OCI-LY1 (cell line): ENCODE data around the gene PTPRN2.

Source experiments
- H2AFZ ChIP-seq: fragments of 200-600 bp; sonication (generic), shearing (Covaris generic); 2 replicates; pipeline ENCODE4 v1.6.0; 2014; ENCODE audit warnings: antibody characterized with exemption, mild to moderate bottlenecking, low read length
- H3F3A ChIP-seq: fragments of 200-600 bp; sonication (generic), shearing (Covaris generic); 2 replicates; pipeline ENCODE4 v1.6.0; 2014; ENCODE audit warnings: mild to moderate bottlenecking, antibody characterized with exemption, low read length, moderate library complexity; ENCODE audit not compliant: insufficient read depth
- H3K27ac ChIP-seq: fragments of 200-600 bp; sonication (generic); 2 replicates; pipeline ENCODE4 v1.5.1; 2014; ENCODE audit warnings: low read length, mixed run types, mild to moderate bottlenecking, low read depth; ENCODE audit not compliant: poor library complexity, severe bottlenecking
- H3K27me3 ChIP-seq: fragments of 200-600 bp; sonication (generic); 2 replicates; pipeline ENCODE4 v1.6.0; 2014; ENCODE audit warnings: antibody characterized with exemption, mild to moderate bottlenecking, low read length, moderate library complexity; ENCODE audit not compliant: insufficient read depth
- H3K36me3 ChIP-seq: fragments of 200-600 bp; sonication (generic); 2 replicates; pipeline ENCODE4 v1.6.1; 2014; ENCODE audit warnings: mild to moderate bottlenecking, antibody characterized with exemption, low read length, moderate library complexity, mixed read lengths; ENCODE audit not compliant: insufficient read depth
- H3K4me1 ChIP-seq: fragments of 200-600 bp; sonication (generic); 2 replicates; pipeline ENCODE4 v1.5.1; 2014; ENCODE audit warnings: mild to moderate bottlenecking, low read length, moderate library complexity; ENCODE audit not compliant: insufficient read depth, severe bottlenecking
- H3K4me2 ChIP-seq: fragments of 200-600 bp; sonication (generic), shearing (Covaris generic); 2 replicates; pipeline ENCODE4 v1.6.1; 2014; ENCODE audit warnings: low read length
- H3K4me3 ChIP-seq: fragments of 200-600 bp; sonication (generic); 2 replicates; pipeline ENCODE4 v1.5.1; 2014; ENCODE audit warnings: low read length, low read depth, mild to moderate bottlenecking, mixed read lengths; ENCODE audit not compliant: poor library complexity, severe bottlenecking
- H3K79me2 ChIP-seq: fragments of 200-600 bp; shearing (Covaris generic); 2 replicates; pipeline ENCODE4 v1.6.1; 2016; ENCODE audit warnings: mixed run types, low read length, mixed read lengths; ENCODE audit not compliant: insufficient read depth
- H3K9ac ChIP-seq: fragments of 200-600 bp; sonication (generic), shearing (Covaris generic); 2 replicates; pipeline ENCODE4 v1.6.1; 2014; ENCODE audit warnings: mild to moderate bottlenecking, low read length, mixed read lengths
- H3K9me2 ChIP-seq: fragments of 200-600 bp; sonication (generic), shearing (Covaris generic); 2 replicates; pipeline ENCODE4 v1.6.1; 2014; ENCODE audit warnings: low read depth, mild to moderate bottlenecking, low read length, mixed read lengths
- H3K9me3 ChIP-seq: fragments of 200-600 bp; shearing (Covaris generic); 2 replicates; pipeline ENCODE4 v1.6.1; 2014; ENCODE audit warnings: low read length, mixed read lengths
- H4K20me1 ChIP-seq: fragments of 200-600 bp; sonication (generic), shearing (Covaris generic); 2 replicates; pipeline ENCODE4 v1.6.0; 2016; ENCODE audit warnings: mild to moderate bottlenecking, low read length; ENCODE audit not compliant: insufficient read depth
- EZH2 ChIP-seq: fragments of 200-600 bp; sonication (generic), shearing (Covaris generic); IDR thresholded peaks from 2 replicates; pipeline ENCODE4 v1.8.0; 2017; ENCODE audit warnings: borderline replicate concordance, mixed run types, mild to moderate bottlenecking, antibody characterized with exemption, low read length, moderate library complexity, mixed read lengths
- TF ChIP-seq, protein P1 (sequence below): fragments of 200-600 bp; sonication (generic), shearing (Covaris generic); IDR thresholded peaks from 2 replicates; pipeline ENCODE4 v1.5.1; 2017; ENCODE audit warnings: mild to moderate bottlenecking, antibody characterized with exemption, low read length, moderate library complexity, mixed read lengths

PTPRN2 gene

GRCh38 chr7:157552295-157552993 lies 1035.2 kb downstream of the PTPRN2 start:
- Histone ChIP-seq H2AFZ (no peak overlapping the region), H3K36me3 (no peaks in the 10 kb centered on the region), H3K27ac (no peak overlapping the region), H3K4me3 (no peak overlapping the region), H3F3A (no peaks in the 10 kb centered on the region), H3K9ac (no peak overlapping the region), H3K79me2 (no peaks in the 10 kb centered on the region), H3K9me3 (no peaks in the 10 kb centered on the region), H3K27me3 (no peaks in the 10 kb centered on the region; the same call in 1 of the 2 replicates), H3K4me2 (no peak overlapping the region), H3K9me2 (no peaks in the 10 kb centered on the region), H4K20me1 (no peaks in the 10 kb centered on the region), H3K4me1 (no peaks in the 10 kb centered on the region)
- TF ChIP-seq, protein P1, sequence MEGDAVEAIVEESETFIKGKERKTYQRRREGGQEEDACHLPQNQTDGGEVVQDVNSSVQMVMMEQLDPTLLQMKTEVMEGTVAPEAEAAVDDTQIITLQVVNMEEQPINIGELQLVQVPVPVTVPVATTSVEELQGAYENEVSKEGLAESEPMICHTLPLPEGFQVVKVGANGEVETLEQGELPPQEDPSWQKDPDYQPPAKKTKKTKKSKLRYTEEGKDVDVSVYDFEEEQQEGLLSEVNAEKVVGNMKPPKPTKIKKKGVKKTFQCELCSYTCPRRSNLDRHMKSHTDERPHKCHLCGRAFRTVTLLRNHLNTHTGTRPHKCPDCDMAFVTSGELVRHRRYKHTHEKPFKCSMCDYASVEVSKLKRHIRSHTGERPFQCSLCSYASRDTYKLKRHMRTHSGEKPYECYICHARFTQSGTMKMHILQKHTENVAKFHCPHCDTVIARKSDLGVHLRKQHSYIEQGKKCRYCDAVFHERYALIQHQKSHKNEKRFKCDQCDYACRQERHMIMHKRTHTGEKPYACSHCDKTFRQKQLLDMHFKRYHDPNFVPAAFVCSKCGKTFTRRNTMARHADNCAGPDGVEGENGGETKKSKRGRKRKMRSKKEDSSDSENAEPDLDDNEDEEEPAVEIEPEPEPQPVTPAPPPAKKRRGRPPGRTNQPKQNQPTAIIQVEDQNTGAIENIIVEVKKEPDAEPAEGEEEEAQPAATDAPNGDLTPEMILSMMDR = no peak
- no peak for TF ChIP-seq EZH2

- no peak overlapping the region for H3K4me3 ChIP-seq
- no peak overlapping the region for H2AFZ ChIP-seq
- no peaks in the 10 kb centered on the region for H4K20me1 ChIP-seq
- no peaks in the 10 kb centered on the region for H3K9me2 ChIP-seq
- H3K27me3 ChIP-seq = no peaks in the 10 kb centered on the region; the same call in 1 of the 2 replicates
- no peaks in the 10 kb centered on the region for H3K4me1 ChIP-seq
- no peak overlapping the region for H3K9ac ChIP-seq
- H3K9me3 ChIP-seq = no peaks in the 10 kb centered on the region
- H3F3A ChIP-seq = no peaks in the 10 kb centered on the region
- H3K4me2 ChIP-seq = no peak overlapping the region
- no peaks in the 10 kb centered on the region for H3K79me2 ChIP-seq
- no peak for TF ChIP-seq EZH2
- TF ChIP-seq, protein P1 = no peak
- no peak overlapping the region for H3K27ac ChIP-seq
- H3K36me3 ChIP-seq = no peaks in the 10 kb centered on the region
Measured at GRCh38 chr7:157551325-157552070, 1036.1 kb downstream of the PTPRN2 start.

- Histone ChIP-seq H3K9me3 (no peaks in the 10 kb centered on the region), H3K9ac (no peak overlapping the region), H3K27me3 (no peaks in the 10 kb centered on the region; the same call in 1 of the 2 replicates), H3K9me2 (no peaks in the 10 kb centered on the region), H3K4me1 (no peaks in the 10 kb centered on the region), H2AFZ (no peak overlapping the region), H3F3A (no peaks in the 10 kb centered on the region), H3K79me2 (no peaks in the 10 kb centered on the region), H3K27ac (no peak overlapping the region), H3K4me2 (no peak overlapping the region), H3K4me3 (no peak overlapping the region), H3K36me3 (no peaks in the 10 kb centered on the region), H4K20me1 (no peaks in the 10 kb centered on the region)
- TF ChIP-seq, protein P1 = no peak
Measured at GRCh38 chr7:157550300-157551275, 1037.0 kb downstream of the PTPRN2 start.
